Anterior cingulate cortex (tissue), 58 donors: ENCODE data around the gene BTG2.
"Not testable (repeated sequence)": the region's sequence is repeated elsewhere in the genome, so short reads cannot be mapped to it uniquely, and the experiment has no call there.

ENCODE experiments used
- DNase-seq, 58 donors: peaks; one replicate each; lab custom pipeline; 2025; lab: John Stamatoyannopoulos, UW

Gene BTG2

GRCh38 chr1:203311368-203312301 is 6.3 kb downstream of the BTG2 start:
- no peak for DNase-seq

- not testable (repeated sequence) for DNase-seq
These were observed 8.9 kb downstream of the BTG2 start for GRCh38 chr1:203314025-203314759.

GRCh38 chr1:203316626-203317093 is 11.3 kb downstream of the BTG2 start:
- no peak for DNase-seq

- no peak for DNase-seq
These were observed 12.3 kb downstream of the BTG2 start for GRCh38 chr1:203317429-203318228.

- DNase-seq = no peak
These were observed 12.9 kb downstream of the BTG2 start for GRCh38 chr1:203318229-203318517.

- DNase-seq = no peak
These were observed 15.4 kb downstream of the BTG2 start for GRCh38 chr1:203320591-203321272.

- no peak for DNase-seq
These were observed 16.1 kb downstream of the BTG2 start for GRCh38 chr1:203321273-203322052.

- DNase-seq = no peak
These were observed 17.3 kb downstream of the BTG2 start for GRCh38 chr1:203322500-203323179.

- DNase-seq = no peak
These were observed 18.3 kb downstream of the BTG2 start for GRCh38 chr1:203323587-203323986.

GRCh38 chr1:203324105-203325025 is 19.0 kb downstream of the BTG2 start:
- peak in 22 of 58 donors; percentile 10 to 57 (median 28) for DNase-seq

- peak in 8 of 58 donors; percentile 46 to 89 (median 62) for DNase-seq
These were observed 19.7 kb downstream of the BTG2 start for GRCh38 chr1:203325026-203325417.

GRCh38 chr1:203325418-203326091 is 20.2 kb downstream of the BTG2 start:
- peak in 55 of 58 donors; percentile 33 to 89 (median 67) for DNase-seq

- peak; percentile 60 to 94 (median 87) for DNase-seq
These were observed 21.7 kb downstream of the BTG2 start for GRCh38 chr1:203326830-203327683.

GRCh38 chr1:203327684-203328457 is 22.6 kb downstream of the BTG2 start:
- peak in 48 of 58 donors; percentile 45 to 82 (median 68) for DNase-seq

GRCh38 chr1:203328714-203329122 is 23.4 kb downstream of the BTG2 start:
- no peak for DNase-seq
